SK-N-SH (cell line): ENCODE data around the gene APBA2. TPM values are rescaled to one million over a fixed set of nuclear protein-coding genes. Genes with fewer than 3 reads are reported as not detected.

ENCODE experiments used
- CTCF ChIA-PET: fragments of 300-600, 350-600 bp; formaldehyde crosslinking; extraction: SDS; loops from one replicate; lab custom pipeline; 2021; lab: Yijun Ruan, JAX
- POLR2A ChIA-PET: fragments of 350-600 bp; sonication (Branson Sonifier 250); formaldehyde crosslinking; extraction: SDS; loops from one replicate; lab custom pipeline; 2020; ENCODE audit warnings: antibody characterized with exemption, inconsistent platforms; lab: Yijun Ruan, JAX
- DNase-seq: peaks from one replicate; pipeline ENCODE4 v3.0.0; 2012
- H2AFZ ChIP-seq: fragments of 200-600 bp; sonication (generic); 2 replicates; pipeline ENCODE4 v1.8.1; 2016; ENCODE audit warnings: antibody characterized with exemption, mild to moderate bottlenecking, low read depth
- H3F3A ChIP-seq: fragments of 200-600 bp; sonication (generic); replicated peaks from 2 replicates; pipeline ENCODE3; 2016; ENCODE audit warnings: antibody characterized with exemption, mild to moderate bottlenecking; ENCODE audit not compliant: insufficient read depth
- H3K27ac ChIP-seq, 2 experiments: fragments of 200-500 bp in 1 of 2; fragments of 200-600 bp in 1 of 2; sonication (Bioruptor generic) in 1 of 2; sonication (generic), shearing (Covaris generic) in 1 of 2; 2 replicates each; pipeline versions ENCODE4 v1.5.1 to v1.6.1; 2014 to 2016; ENCODE audit warnings: low read depth in 2 of 2, inconsistent platforms in 1 of 2, low read length in 1 of 2, mild to moderate bottlenecking in 1 of 2, mixed read lengths in 1 of 2
- H3K27me3 ChIP-seq: fragments of 200-600 bp; sonication (generic), shearing (Covaris generic); 2 replicates; pipeline ENCODE4 v1.6.1; 2016; ENCODE audit warnings: mixed run types; ENCODE audit not compliant: insufficient read depth
- H3K36me3 ChIP-seq, 2 experiments: fragments of 200-500 bp in 1 of 2; fragments of 200-600 bp in 1 of 2; sonication (Bioruptor generic) in 1 of 2; sonication (generic) in 1 of 2; replicated peaks in 1 of 2; 2 replicates each; pipeline versions ENCODE3 to v1.5.1; 2014 to 2016; ENCODE audit warnings: low read length in 1 of 2, mild to moderate bottlenecking in 1 of 2; ENCODE audit not compliant: insufficient read depth in 2 of 2, control insufficient read depth in 1 of 2
- H3K4me1 ChIP-seq, 2 experiments: fragments of 200-500 bp in 1 of 2; fragments of 200-600 bp in 1 of 2; sonication (Bioruptor generic) in 1 of 2; sonication (generic), shearing (Covaris generic) in 1 of 2; 2 replicates each; pipeline versions ENCODE4 v1.5.1 to v1.6.1; 2014 to 2016; ENCODE audit warnings: low read depth in 1 of 2, low read length in 1 of 2, mixed run types in 1 of 2; ENCODE audit not compliant: insufficient read depth in 2 of 2, control insufficient read depth in 1 of 2
- H3K4me2 ChIP-seq: fragments of 200-600 bp; sonication (generic), shearing (Covaris generic); 2 replicates; pipeline ENCODE4 v1.6.1; 2017; ENCODE audit warnings: mixed run types
- H3K4me3 ChIP-seq, 2 experiments: fragments of 200-500 bp in 1 of 2; fragments of 200-600 bp in 1 of 2; sonication (Bioruptor generic) in 1 of 2; sonication (generic), shearing (Covaris generic) in 1 of 2; 2 replicates each; pipeline versions ENCODE4 v1.5.1 to v1.8.1; 2014 to 2016; ENCODE audit warnings: low read depth in 2 of 2, inconsistent platforms in 1 of 2, low read length in 1 of 2, mild to moderate bottlenecking in 1 of 2, mixed read lengths in 1 of 2, moderate library complexity in 1 of 2
- H3K79me2 ChIP-seq: fragments of 200-600 bp; sonication (generic); 2 replicates; pipeline ENCODE4 v1.8.1; 2017; ENCODE audit warnings: mild to moderate bottlenecking; ENCODE audit not compliant: insufficient read depth
- H3K9ac ChIP-seq: fragments of 200-600 bp; sonication (generic); 2 replicates; pipeline ENCODE4 v1.6.1; 2017; ENCODE audit warnings: mixed run types
- H3K9me2 ChIP-seq: fragments of 200-600 bp; sonication (generic); 2 replicates; pipeline ENCODE4 v1.6.1; 2017; ENCODE audit warnings: mixed run types
- H3K9me3 ChIP-seq: fragments of 200-600 bp; sonication (generic); 2 replicates; pipeline ENCODE4 v1.6.1; 2017; ENCODE audit warnings: mixed run types, mild to moderate bottlenecking, moderate library complexity
- H4K20me1 ChIP-seq: fragments of 200-600 bp; sonication (generic); 2 replicates; pipeline ENCODE4 v1.6.1; 2017; ENCODE audit warnings: mild to moderate bottlenecking, mixed run types; ENCODE audit not compliant: insufficient read depth
- CHD2 ChIP-seq: fragments of 150-350 bp; IDR thresholded peaks from 2 replicates; pipeline ENCODE4 v1.6.1; 2018; ENCODE audit warnings: low read length; ENCODE audit not compliant: partially characterized antibody
- CTCF ChIP-seq: fragments of 200-600 bp; sonication (generic); IDR thresholded peaks from 2 replicates; pipeline ENCODE4 v1.6.1; 2017; ENCODE audit warnings: antibody characterized with exemption, mild to moderate bottlenecking, moderate library complexity
- ELF1 ChIP-seq: IDR thresholded peaks from 2 replicates; pipeline ENCODE4 v1.4.0; 2012
- EP300 ChIP-seq, 2 experiments: IDR thresholded peaks; 2 replicates each; pipeline versions ENCODE4 v1.4.0 to v1.6.1; 2012; ENCODE audit warnings: borderline replicate concordance in 1 of 2, low read depth in 1 of 2, low read length in 1 of 2
- FOXJ3 ChIP-seq: sonication (generic); formaldehyde crosslinking; IDR thresholded peaks from 2 replicates; pipeline ENCODE4 v1.5.1; 2020; ENCODE audit warnings: mild to moderate bottlenecking, missing genetic modification reagents
- GATA2 ChIP-seq: sonication (generic); formaldehyde crosslinking; IDR thresholded peaks from 2 replicates; pipeline ENCODE4 v1.5.0; 2020; ENCODE audit warnings: mild to moderate bottlenecking, missing genetic modification reagents
- JUND ChIP-seq: IDR thresholded peaks from 2 replicates; pipeline ENCODE4 v1.4.0; 2012
- NRF1 ChIP-seq: IDR thresholded peaks from 2 replicates; pipeline ENCODE4 v1.6.1; 2012; ENCODE audit warnings: low read depth, mild to moderate bottlenecking, low read length
- RAD21 ChIP-seq: IDR thresholded peaks from 2 replicates; pipeline ENCODE4 v1.6.1; 2012; ENCODE audit warnings: mild to moderate bottlenecking, low read length
- RCOR1 ChIP-seq: fragments of 150-350 bp; IDR thresholded peaks from 2 replicates; pipeline ENCODE4 v1.6.1; 2017; ENCODE audit warnings: antibody characterized with exemption, low read length
- RXRA ChIP-seq: IDR thresholded peaks from 2 replicates; pipeline ENCODE4 v1.4.0; 2012; ENCODE audit warnings: low read depth, mild to moderate bottlenecking, borderline replicate concordance
- SMC3 ChIP-seq: IDR thresholded peaks from 2 replicates; pipeline ENCODE4 v1.6.1; 2012; ENCODE audit warnings: low read depth, low read length, improper control_type of control experiment
- TEAD4 ChIP-seq: IDR thresholded peaks from 2 replicates; pipeline ENCODE4 v1.4.0; 2012; ENCODE audit warnings: mild to moderate bottlenecking, borderline replicate concordance; ENCODE audit not compliant: insufficient read depth
- YY1 ChIP-seq: IDR thresholded peaks from 2 replicates; pipeline ENCODE4 v1.4.0; 2012; ENCODE audit warnings: low read depth, mild to moderate bottlenecking
- ZBTB33 ChIP-seq: IDR thresholded peaks from 2 replicates; pipeline ENCODE4 v1.4.0; 2012; ENCODE audit warnings: low read depth, borderline replicate concordance
- WGBS: methylation state at CpG from one replicate; pipeline ENCODE4 v1.1.6; 2017; ENCODE audit warnings: low lambda C conversion rate; 5-methylcytosine and 5-hydroxymethylcytosine counted together
- polyA plus RNA-seq, 3 experiments: library from polyadenylated mRNA; depleted of rRNA; stranded (reverse); fragments of >200 nt; gene quantifications; 2 replicates each; pipeline ENCODE4 v1.2.3, GENCODE V29; 2012
- TF ChIP-seq, protein P1 (sequence below): IDR thresholded peaks from 2 replicates; pipeline ENCODE4 v1.4.0; 2012; ENCODE audit warnings: low read depth

Gene APBA2
- polyA plus RNA-seq, 1 of the 3 experiments (the other 2 are of a cell fraction): 12.7 TPM

- peak; percentile 25 for DNase-seq
- no peaks in the 10 kb centered on the region for H3K36me3 ChIP-seq
- H3K9ac ChIP-seq: no peak overlapping the region
- 80% methylated on average over 7 of the region's 11 CpGs for WGBS
- H3K4me2 ChIP-seq: no peak overlapping the region
- H3K79me2 ChIP-seq: no peaks in the 10 kb centered on the region
- H3K9me3 ChIP-seq: no peaks in the 10 kb centered on the region
- H3K4me3 ChIP-seq: no peak overlapping the region
- H3K4me1 ChIP-seq: peaks cover 0 to 22% of the 10 kb centered on the region in 2 experiments; a peak in 1 of 4 replicates
- H3F3A ChIP-seq: no peaks in the 10 kb centered on the region
- ChIA-PET POLR2A (no interaction called here), CTCF (no interaction called here)
- peak overlapping the region in 1 of 2 experiments; percentile 19; a peak in 1 of 4 replicates for H3K27ac ChIP-seq
- H3K27me3 ChIP-seq: no peaks in the 10 kb centered on the region
- no peaks in the 10 kb centered on the region for H3K9me2 ChIP-seq
- no peak overlapping the region for H2AFZ ChIP-seq
- TF ChIP-seq RCOR1 (no peak), RAD21 (peak; percentile 34), FOXJ3 (CRISPR knock-in tag) (no peak), EP300 (IDR thresholded peaks at IDR 0.05; ENCODE audit: borderline replicate concordance in 1 of 2, low read depth in 1 of 2, low read length in 1 of 2) (no peak), ELF1 (no peak)
- H4K20me1 ChIP-seq: no peaks in the 10 kb centered on the region
These were observed 19.0 kb downstream of the APBA2 start for GRCh38 chr15:28904541-28905315.

GRCh38 chr15:28907338-28907960, 21.7 kb downstream of the APBA2 start:
- 92% methylated on average over 9 of the region's 11 CpGs for WGBS
- Histone ChIP-seq H3K79me2 (no peaks in the 10 kb centered on the region), H3K4me1 (peaks cover 0 to 30% of the 10 kb centered on the region in 2 experiments; a peak in 2 of 4 replicates), H3F3A (no peaks in the 10 kb centered on the region), H3K36me3 (no peaks in the 10 kb centered on the region), H3K9ac (no peak overlapping the region), H3K27ac (no peak overlapping the region), H4K20me1 (no peaks in the 10 kb centered on the region)
- ChIA-PET POLR2A (no interaction called here), CTCF (no interaction called here)
- DNase-seq: no peak
- no peak for TF ChIP-seq GATA2 (CRISPR knock-in tag)
- no peak for TF ChIP-seq NRF1
- TF ChIP-seq RXRA: no peak
- TF ChIP-seq EP300 (IDR thresholded peaks at IDR 0.05; ENCODE audit: borderline replicate concordance in 1 of 2, low read depth in 1 of 2, low read length in 1 of 2): no peak
- TF ChIP-seq, all 33 proteins: peak for 0
- Histone ChIP-seq H3K4me3 (no peak overlapping the region), H3K9me2 (no peaks in the 10 kb centered on the region), H3K9me3 (no peaks in the 10 kb centered on the region), H3K27me3 (no peaks in the 10 kb centered on the region), H3K4me2 (no peak overlapping the region), H2AFZ (no peak overlapping the region)

DNA sequence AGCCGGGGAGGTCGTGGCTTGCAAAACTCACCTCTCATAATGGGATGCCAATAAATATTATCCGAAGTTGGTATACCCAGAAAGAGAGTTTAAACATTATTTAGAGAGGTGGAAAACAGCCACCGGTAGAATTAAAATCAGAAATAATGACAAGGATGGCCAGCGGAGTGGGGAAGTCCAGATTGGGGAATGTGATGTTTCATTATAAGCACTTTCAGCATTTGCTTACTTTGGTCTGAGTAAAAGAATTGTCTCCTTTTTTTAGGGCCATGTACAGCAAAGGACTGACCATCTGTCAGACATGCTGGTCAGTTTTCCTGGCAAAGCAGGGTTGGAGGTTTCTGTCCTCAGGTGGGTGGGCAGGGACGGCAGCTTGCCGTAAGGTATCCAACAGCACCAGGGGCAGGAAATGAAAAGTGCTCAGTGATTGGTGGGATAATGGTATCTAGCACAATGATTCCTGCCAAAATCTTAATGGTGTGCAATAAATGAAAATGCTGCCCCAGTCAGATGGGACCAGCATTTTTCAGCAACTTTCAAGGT, 24.3 kb downstream of the APBA2 start:
- H2AFZ ChIP-seq: no peak overlapping the region
- no peak overlapping the region for H3K4me2 ChIP-seq
- H3F3A ChIP-seq: no peaks in the 10 kb centered on the region
- H3K9me3 ChIP-seq: no peaks in the 10 kb centered on the region
- no peak overlapping the region for H3K9ac ChIP-seq
- no peaks in the 10 kb centered on the region for H3K79me2 ChIP-seq
- ChIA-PET CTCF (interaction anchor here (1.4 kb wide), 1 partner anchor 62 kb away, joined by 3 read pairs; no protein-coding TSS in a partner anchor), POLR2A (no interaction called here)
- H3K27ac ChIP-seq: peak overlapping the region in 1 of 2 experiments; percentile 88; a peak in 2 of 4 replicates
- DNase-seq: no peak
- H3K36me3 ChIP-seq: no peaks in the 10 kb centered on the region
- H3K27me3 ChIP-seq: no peaks in the 10 kb centered on the region
- no peaks in the 10 kb centered on the region for H3K9me2 ChIP-seq
- peaks cover 0 to 48% of the 10 kb centered on the region in 2 experiments; a peak in 2 of 4 replicates for H3K4me1 ChIP-seq
- no peak overlapping the region for H3K4me3 ChIP-seq
- no peaks in the 10 kb centered on the region for H4K20me1 ChIP-seq
- WGBS: 89% methylated on average over 7 of the region's 7 CpGs
- TF ChIP-seq RXRA (no peak), NRF1 (no peak), JUND (no peak), CTCF (no peak), SMC3 (no peak), GATA2 (CRISPR knock-in tag) (no peak), YY1 (no peak), TEAD4 (no peak), ZBTB33 (no peak), CHD2 (no peak)
- TF ChIP-seq, protein P1, sequence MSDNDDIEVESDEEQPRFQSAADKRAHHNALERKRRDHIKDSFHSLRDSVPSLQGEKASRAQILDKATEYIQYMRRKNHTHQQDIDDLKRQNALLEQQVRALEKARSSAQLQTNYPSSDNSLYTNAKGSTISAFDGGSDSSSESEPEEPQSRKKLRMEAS: no peak
